ENCODE results near the gene HECW1.

- no peak for TF ChIP-seq CTCF (IDR thresholded peaks at IDR 0.05)
- TF ChIP-seq NR3C1 (IDR thresholded peaks at IDR 0.05): no peak
- no peak for TF ChIP-seq CEBPB (IDR thresholded peaks at IDR 0.05)
- TF ChIP-seq USF2 (IDR thresholded peaks at IDR 0.05): no peak
- TF ChIP-seq MAZ (IDR thresholded peaks at IDR 0.05; ENCODE audit: borderline replicate concordance, low read depth, low read length): no peak
Observed at GRCh38 chr7:43234968-43235367, 122.5 kb downstream of the HECW1 start.
